ENCODE data around the gene PAGR1. TPM values are rescaled to one million over a fixed set of nuclear protein-coding genes. Genes with fewer than 3 reads are reported as not detected.

Gene PAGR1
- total and polyA plus RNA-seq, 2 of the 8 experiments (the other 6 are each of a cell fraction or from before 2014, with no cell fraction given), result 35.4 to 56.4 TPM

DNA sequence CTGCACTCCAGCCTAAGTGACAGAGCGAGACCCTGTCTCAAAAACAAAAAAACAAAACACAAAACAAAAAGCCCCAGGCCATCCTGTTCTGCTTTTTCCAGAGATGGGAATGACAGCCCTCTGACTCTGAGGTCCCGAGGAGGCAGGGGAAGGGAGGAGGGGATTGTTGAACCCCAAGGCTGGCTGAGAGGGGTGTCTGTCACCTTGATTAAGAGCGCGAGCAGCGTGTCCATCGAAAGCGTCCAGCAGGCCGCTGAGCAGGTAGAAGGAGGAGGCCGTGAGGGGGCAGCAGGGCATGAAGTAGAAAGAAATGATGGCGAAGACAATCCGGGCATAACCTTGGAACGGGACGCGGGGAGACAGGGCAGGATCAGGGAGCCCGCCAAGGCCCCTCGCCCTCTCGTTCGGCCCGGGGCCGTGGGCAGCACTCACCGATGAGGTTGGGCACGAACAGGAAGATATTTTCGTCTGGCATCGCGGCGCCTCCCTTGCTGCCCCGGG lies 46.5 kb downstream of the PAGR1 start (continued):
- TF ChIP-seq CHD2 (IDR thresholded peaks at IDR 0.05; ENCODE audit: low read length) (no peak), PHF8 (conservative IDR thresholded peaks at IDR 0.05; ENCODE audit: low read depth, low read length) (peak; percentile 48; the same call in 1 of the 2 replicates), TCF12 (IDR thresholded peaks at IDR 0.05; ENCODE audit: low read depth, low read length) (no peak), KDM5A (IDR thresholded peaks at IDR 0.05; ENCODE audit: low read length) (no peak), EP300 (IDR thresholded peaks at IDR 0.05; ENCODE audit: borderline replicate concordance in 1 of 2, low read depth in 2 of 2, low read length in 2 of 2) (no peak), ATF3 (IDR thresholded peaks at IDR 0.05; ENCODE audit: insufficient read depth, low read depth, low read length) (no peak)
